ENCODE data around the gene TNS3.

DNA sequence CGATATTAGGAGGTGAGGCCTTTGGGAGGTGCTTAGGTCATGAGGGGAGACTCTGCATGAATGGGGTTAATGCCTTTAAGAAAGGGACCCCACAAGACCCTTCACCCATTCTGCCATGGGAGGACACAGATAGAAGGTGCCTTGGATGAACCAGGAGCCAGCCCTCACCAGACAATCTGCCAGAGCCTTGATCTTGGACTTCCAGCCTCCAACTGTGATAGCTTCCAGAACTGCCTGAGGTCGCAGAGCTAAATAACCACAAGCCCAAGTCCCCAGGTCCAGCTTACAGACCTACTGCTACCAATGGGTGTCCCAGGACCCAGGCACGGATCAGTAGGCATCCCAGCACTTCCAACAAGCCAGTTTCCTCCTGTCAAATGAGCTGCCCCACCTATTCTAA, 37.5 kb downstream of the TNS3 start:
- TF ChIP-seq POLR2A (IDR thresholded peaks at IDR 0.05; ENCODE audit: low read length) (no peak), GATA1 (IDR thresholded peaks at IDR 0.05; ENCODE audit: low read depth, low read length) (no peak)
